DND-41 (cell line): Measurements from ENCODE around the gene TRIM65.

ENCODE experiments used
- EZH2 ChIP-seq: IDR thresholded peaks from 3 replicates; pipeline ENCODE4 v1.6.1; 2012; ENCODE audit warnings: borderline replicate concordance, low read depth, mild to moderate bottlenecking, moderate library complexity, low read length, inconsistent platforms; ENCODE audit not compliant: severe bottlenecking
- TF ChIP-seq, protein P1 (sequence below): IDR thresholded peaks from 2 replicates; pipeline ENCODE4 v1.5.1; 2012; ENCODE audit warnings: borderline replicate concordance, low read length, moderate library complexity, mild to moderate bottlenecking; ENCODE audit not compliant: poor library complexity, severe bottlenecking; ENCODE audit errors: extremely low read depth

DNA sequence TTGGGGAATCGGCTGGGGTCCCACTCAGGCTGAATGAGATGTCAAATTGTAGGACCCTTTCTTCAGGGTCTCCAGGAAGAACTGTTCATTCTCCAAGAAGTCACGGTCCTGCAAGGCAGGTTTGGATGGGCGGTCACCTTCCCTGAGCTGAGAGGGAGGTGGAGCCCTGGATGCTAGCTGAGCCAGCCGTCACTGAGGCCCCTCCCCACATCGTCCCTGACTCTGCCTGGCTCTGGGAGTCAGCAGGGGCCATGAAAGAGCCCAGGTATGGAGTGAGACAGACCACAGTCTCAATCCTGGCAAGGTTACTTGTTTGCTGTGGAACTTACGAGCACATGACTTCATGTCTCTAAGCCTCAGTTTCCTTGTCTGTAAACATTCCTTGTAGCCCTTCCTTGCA is 13.9 kb upstream of the TRIM65 start:
- TF ChIP-seq, protein P1, sequence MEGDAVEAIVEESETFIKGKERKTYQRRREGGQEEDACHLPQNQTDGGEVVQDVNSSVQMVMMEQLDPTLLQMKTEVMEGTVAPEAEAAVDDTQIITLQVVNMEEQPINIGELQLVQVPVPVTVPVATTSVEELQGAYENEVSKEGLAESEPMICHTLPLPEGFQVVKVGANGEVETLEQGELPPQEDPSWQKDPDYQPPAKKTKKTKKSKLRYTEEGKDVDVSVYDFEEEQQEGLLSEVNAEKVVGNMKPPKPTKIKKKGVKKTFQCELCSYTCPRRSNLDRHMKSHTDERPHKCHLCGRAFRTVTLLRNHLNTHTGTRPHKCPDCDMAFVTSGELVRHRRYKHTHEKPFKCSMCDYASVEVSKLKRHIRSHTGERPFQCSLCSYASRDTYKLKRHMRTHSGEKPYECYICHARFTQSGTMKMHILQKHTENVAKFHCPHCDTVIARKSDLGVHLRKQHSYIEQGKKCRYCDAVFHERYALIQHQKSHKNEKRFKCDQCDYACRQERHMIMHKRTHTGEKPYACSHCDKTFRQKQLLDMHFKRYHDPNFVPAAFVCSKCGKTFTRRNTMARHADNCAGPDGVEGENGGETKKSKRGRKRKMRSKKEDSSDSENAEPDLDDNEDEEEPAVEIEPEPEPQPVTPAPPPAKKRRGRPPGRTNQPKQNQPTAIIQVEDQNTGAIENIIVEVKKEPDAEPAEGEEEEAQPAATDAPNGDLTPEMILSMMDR: no peak
- no peak for TF ChIP-seq EZH2
